PC-9 (cell line): ENCODE data around the gene RAMACL. TPM values are rescaled to one million over a fixed set of nuclear protein-coding genes. Genes with fewer than 3 reads are reported as not detected.
A peak's percentile ranks its signal among the peaks of the same experiment; 100 is the strongest.

ENCODE experiments used
- BruUV-seq: library from RNA; stranded (reverse); fragments of 400-500 nt; replicated peaks from 2 replicates; lab custom pipeline; 2021; lab: Mats Ljungman, UMichigan
- CTCF ChIA-PET: fragments of 300-600 bp; sonication (Branson Sonifier 250); formaldehyde crosslinking; loops from one replicate; lab custom pipeline; 2022; ENCODE audit warnings: antibody characterized with exemption; lab: Charles Lee
- POLR2A ChIA-PET: fragments of 300-600 bp; sonication (Branson Sonifier 250); formaldehyde crosslinking; loops from one replicate; lab custom pipeline; 2022; ENCODE audit warnings: antibody characterized with exemption; ENCODE audit not compliant: unreplicated experiment; lab: Charles Lee
- DNase-seq, 2 experiments: peaks; one replicate each; pipeline versions ENCODE4 v3.0.0 to v3.0.0-alpha.2; 2015 to 2022; ENCODE audit warnings: mixed read lengths in 1 of 2
- H2AFZ ChIP-seq: fragments of 200-600 bp; sonication (generic); 2 replicates; pipeline ENCODE4 v1.8.1; 2017; ENCODE audit warnings: antibody characterized with exemption
- H3F3A ChIP-seq: fragments of 200-600 bp; sonication (generic); 2 replicates; pipeline ENCODE4 v1.8.1; 2017; ENCODE audit warnings: antibody characterized with exemption, mild to moderate bottlenecking, low read depth; ENCODE audit not compliant: insufficient read depth
- H3K27ac ChIP-seq: fragments of 200-600 bp; sonication (generic); 2 replicates; pipeline ENCODE4 v1.6.1; 2016; ENCODE audit warnings: mixed run types
- H3K27me3 ChIP-seq: fragments of 200-600 bp; sonication (generic); 2 replicates; pipeline ENCODE4 v1.6.1; 2016; ENCODE audit warnings: low read depth, mixed run types; ENCODE audit not compliant: insufficient read depth
- H3K36me3 ChIP-seq: fragments of 200-600 bp; sonication (generic); 2 replicates; pipeline ENCODE4 v1.6.1; 2016; ENCODE audit warnings: low read depth, mixed run types
- H3K4me1 ChIP-seq: fragments of 200-600 bp; sonication (generic); replicated peaks from 2 replicates; pipeline ENCODE4 v1.6.1; 2016; ENCODE audit warnings: mixed run types; ENCODE audit not compliant: insufficient read depth
- H3K4me2 ChIP-seq: fragments of 200-600 bp; sonication (generic); 2 replicates; pipeline ENCODE4 v1.6.1; 2017; ENCODE audit warnings: mixed run types
- H3K4me3 ChIP-seq: fragments of 200-600 bp; sonication (generic); 2 replicates; pipeline ENCODE4 v1.6.1; 2016; ENCODE audit warnings: mixed run types
- H3K79me2 ChIP-seq: fragments of 200-600 bp; sonication (generic); 2 replicates; pipeline ENCODE4 v1.6.1; 2017; ENCODE audit warnings: low read depth, mixed run types
- H3K9me2 ChIP-seq: fragments of 200-600 bp; sonication (generic); 2 replicates; pipeline ENCODE4 v1.8.1; 2017; ENCODE audit warnings: mild to moderate bottlenecking; ENCODE audit not compliant: insufficient read depth
- H3K9me3 ChIP-seq: fragments of 200-600 bp; sonication (generic); 2 replicates; pipeline ENCODE4 v1.8.1; 2016; ENCODE audit warnings: low read depth; ENCODE audit not compliant: insufficient read depth
- H4K20me1 ChIP-seq: fragments of 200-600 bp; sonication (generic); 2 replicates; pipeline ENCODE4 v1.8.1; 2017; ENCODE audit not compliant: insufficient read depth
- EZH2 ChIP-seq: fragments of 200-600 bp; sonication (generic); IDR thresholded peaks from 2 replicates; pipeline ENCODE4 v1.8.0; 2017; ENCODE audit warnings: antibody characterized with exemption, low read depth
- intact Hi-C: fragments of 100-400 bp; cut with micrococcal nuclease; formaldehyde crosslinking; loops from one replicate; pipeline ENCODE4 v1.10.0; 2022; ENCODE audit not compliant: unreplicated experiment
- total RNA-seq: library from RNA; stranded (reverse); gene quantifications from 2 replicates; pipeline ENCODE4 v1.2.3, GENCODE V29; 2021
- TF ChIP-seq, protein P1 (sequence below): fragments of 200-600 bp; sonication (generic); conservative IDR thresholded peaks from 2 replicates; pipeline ENCODE4 v1.6.1; 2017; ENCODE audit warnings: mixed run types, antibody characterized with exemption, mild to moderate bottlenecking, moderate library complexity

RAMACL gene
- total RNA-seq, 1 experiment from 2014 or later, result 0.52 TPM

- Histone ChIP-seq H4K20me1 (no peaks in the 10 kb centered on the region), H3K9me2 (no peaks in the 10 kb centered on the region), H3K4me1 (peaks cover 20% of the 10 kb centered on the region), H3K9me3 (no peaks in the 10 kb centered on the region), H2AFZ (no peak overlapping the region), H3F3A (peaks cover 8% of the 10 kb centered on the region; the same call in 1 of the 2 replicates), H3K27me3 (no peaks in the 10 kb centered on the region), H3K4me2 (no peak overlapping the region), H3K79me2 (no peaks in the 10 kb centered on the region), H3K27ac (no peak overlapping the region), H3K36me3 (no peaks in the 10 kb centered on the region), H3K4me3 (no peak overlapping the region)
- intact Hi-C loops, result no loop called here
- BruUV-seq, result no TSS peak
- ChIA-PET CTCF (no interaction called here), POLR2A (no interaction called here)
- no peak for DNase-seq
- TF ChIP-seq, protein P1, sequence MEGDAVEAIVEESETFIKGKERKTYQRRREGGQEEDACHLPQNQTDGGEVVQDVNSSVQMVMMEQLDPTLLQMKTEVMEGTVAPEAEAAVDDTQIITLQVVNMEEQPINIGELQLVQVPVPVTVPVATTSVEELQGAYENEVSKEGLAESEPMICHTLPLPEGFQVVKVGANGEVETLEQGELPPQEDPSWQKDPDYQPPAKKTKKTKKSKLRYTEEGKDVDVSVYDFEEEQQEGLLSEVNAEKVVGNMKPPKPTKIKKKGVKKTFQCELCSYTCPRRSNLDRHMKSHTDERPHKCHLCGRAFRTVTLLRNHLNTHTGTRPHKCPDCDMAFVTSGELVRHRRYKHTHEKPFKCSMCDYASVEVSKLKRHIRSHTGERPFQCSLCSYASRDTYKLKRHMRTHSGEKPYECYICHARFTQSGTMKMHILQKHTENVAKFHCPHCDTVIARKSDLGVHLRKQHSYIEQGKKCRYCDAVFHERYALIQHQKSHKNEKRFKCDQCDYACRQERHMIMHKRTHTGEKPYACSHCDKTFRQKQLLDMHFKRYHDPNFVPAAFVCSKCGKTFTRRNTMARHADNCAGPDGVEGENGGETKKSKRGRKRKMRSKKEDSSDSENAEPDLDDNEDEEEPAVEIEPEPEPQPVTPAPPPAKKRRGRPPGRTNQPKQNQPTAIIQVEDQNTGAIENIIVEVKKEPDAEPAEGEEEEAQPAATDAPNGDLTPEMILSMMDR, result no peak
- TF ChIP-seq EZH2, result no peak
Observed at GRCh38 chr6:166538297-166539010, 48.0 kb downstream of the RAMACL start.

GRCh38 chr6:166534658-166535406, 51.6 kb downstream of the RAMACL start:
- TF ChIP-seq, protein P1, result no peak
- TF ChIP-seq EZH2, result no peak
- no peak overlapping the region for H3K4me2 ChIP-seq
- H3K9me3 ChIP-seq, result no peaks in the 10 kb centered on the region
- no peak overlapping the region for H3K4me3 ChIP-seq
- BruUV-seq, result no TSS peak
- peaks cover 8% of the 10 kb centered on the region; the same call in 1 of the 2 replicates for H3F3A ChIP-seq
- no peak for DNase-seq
- no peaks in the 10 kb centered on the region for H3K36me3 ChIP-seq
- no peak overlapping the region for H2AFZ ChIP-seq
- H3K79me2 ChIP-seq, result no peaks in the 10 kb centered on the region
- CTCF ChIA-PET, result no interaction called here
- H3K9me2 ChIP-seq, result no peaks in the 10 kb centered on the region
- intact Hi-C loops, result no loop called here
- H3K27ac ChIP-seq, result no peak overlapping the region
- H3K4me1 ChIP-seq, result peaks cover 29% of the 10 kb centered on the region
- POLR2A ChIA-PET, result no interaction called here
- no peaks in the 10 kb centered on the region for H3K27me3 ChIP-seq
- no peaks in the 10 kb centered on the region for H4K20me1 ChIP-seq

DNA sequence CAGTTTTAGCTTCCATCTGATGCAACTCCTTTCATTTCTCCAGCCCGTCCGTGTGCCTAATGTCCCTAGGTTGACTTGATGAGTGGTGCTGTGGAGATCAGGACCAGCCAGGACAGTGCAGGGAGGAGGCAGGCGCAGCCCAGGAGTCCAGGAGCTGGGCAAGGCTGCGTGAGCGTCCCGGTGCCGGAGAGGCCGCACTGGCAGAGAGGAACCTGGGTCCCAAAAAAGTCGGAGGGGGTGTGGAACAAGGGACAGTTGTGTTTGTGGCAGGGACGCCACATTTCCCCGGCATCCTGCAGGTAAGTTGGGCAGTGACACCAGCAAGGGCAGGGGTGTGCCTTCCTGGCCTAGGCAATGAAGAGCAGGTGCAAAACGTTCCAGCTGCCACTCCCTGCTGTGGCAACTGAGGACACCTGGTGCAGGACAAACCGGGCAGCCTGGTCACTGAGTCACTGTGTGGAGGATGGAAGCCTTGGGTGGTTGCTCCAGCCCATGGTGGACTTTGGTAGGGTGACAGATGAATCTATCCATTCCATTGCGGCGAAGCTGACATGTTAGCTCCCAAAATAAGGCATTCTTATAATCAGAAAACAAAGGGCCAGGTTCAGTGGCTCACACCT, 53.2 kb downstream of the RAMACL start:
- H3K4me3 ChIP-seq, result no peak overlapping the region
- H3K27ac ChIP-seq, result no peak overlapping the region
- no peaks in the 10 kb centered on the region; the same call in 1 of the 2 replicates for H3K9me3 ChIP-seq
- no peaks in the 10 kb centered on the region for H3K27me3 ChIP-seq
- no peaks in the 10 kb centered on the region for H3K36me3 ChIP-seq
- H3K9me2 ChIP-seq, result no peaks in the 10 kb centered on the region
- peaks cover 36% of the 10 kb centered on the region for H3K4me1 ChIP-seq
- H4K20me1 ChIP-seq, result no peaks in the 10 kb centered on the region
- H3K4me2 ChIP-seq, result peak overlapping the region; percentile 21
- intact Hi-C loops, result no loop called here
- H3F3A ChIP-seq, result peaks cover 11% of the 10 kb centered on the region; the same call in 1 of the 2 replicates
- POLR2A ChIA-PET, result no interaction called here
- H3K79me2 ChIP-seq, result no peaks in the 10 kb centered on the region
- peak; percentile 23 to 61 for DNase-seq
- H2AFZ ChIP-seq, result no peak overlapping the region
- TF ChIP-seq, protein P1, result no peak
- no peak for TF ChIP-seq EZH2
- BruUV-seq, result no TSS peak
- CTCF ChIA-PET, result no interaction called here
